GM18508 (cell line): ENCODE data around the gene CHAD.
"Not testable (repeated sequence)": the region's sequence is repeated elsewhere in the genome, so short reads cannot be mapped to it uniquely, and the experiment has no call there.

Source experiments
- ATAC-seq: cut with Tn5 transposase; IDR thresholded peaks from one replicate; pipeline ENCODE4 v1.9.1; 2021; ENCODE audit warnings: moderate number of reproducible peaks; ENCODE audit not compliant: insufficient read depth, unreplicated experiment

Gene CHAD

GRCh38 chr17:50475775-50476544 is 7.3 kb upstream of the CHAD start:
- not testable (repeated sequence) for ATAC-seq

- ATAC-seq = no peak
Measured at GRCh38 chr17:50475362-50475761, 6.7 kb upstream of the CHAD start.

- ATAC-seq = no peak
Measured at GRCh38 chr17:50474523-50474922, 5.8 kb upstream of the CHAD start.

GRCh38 chr17:50473901-50474300 is 5.2 kb upstream of the CHAD start:
- no peak for ATAC-seq

- not testable (repeated sequence) for ATAC-seq
Measured at GRCh38 chr17:50472761-50473161, 4.1 kb upstream of the CHAD start.

- no peak for ATAC-seq
Measured at GRCh38 chr17:50472286-50472685, 3.6 kb upstream of the CHAD start.

DNA sequence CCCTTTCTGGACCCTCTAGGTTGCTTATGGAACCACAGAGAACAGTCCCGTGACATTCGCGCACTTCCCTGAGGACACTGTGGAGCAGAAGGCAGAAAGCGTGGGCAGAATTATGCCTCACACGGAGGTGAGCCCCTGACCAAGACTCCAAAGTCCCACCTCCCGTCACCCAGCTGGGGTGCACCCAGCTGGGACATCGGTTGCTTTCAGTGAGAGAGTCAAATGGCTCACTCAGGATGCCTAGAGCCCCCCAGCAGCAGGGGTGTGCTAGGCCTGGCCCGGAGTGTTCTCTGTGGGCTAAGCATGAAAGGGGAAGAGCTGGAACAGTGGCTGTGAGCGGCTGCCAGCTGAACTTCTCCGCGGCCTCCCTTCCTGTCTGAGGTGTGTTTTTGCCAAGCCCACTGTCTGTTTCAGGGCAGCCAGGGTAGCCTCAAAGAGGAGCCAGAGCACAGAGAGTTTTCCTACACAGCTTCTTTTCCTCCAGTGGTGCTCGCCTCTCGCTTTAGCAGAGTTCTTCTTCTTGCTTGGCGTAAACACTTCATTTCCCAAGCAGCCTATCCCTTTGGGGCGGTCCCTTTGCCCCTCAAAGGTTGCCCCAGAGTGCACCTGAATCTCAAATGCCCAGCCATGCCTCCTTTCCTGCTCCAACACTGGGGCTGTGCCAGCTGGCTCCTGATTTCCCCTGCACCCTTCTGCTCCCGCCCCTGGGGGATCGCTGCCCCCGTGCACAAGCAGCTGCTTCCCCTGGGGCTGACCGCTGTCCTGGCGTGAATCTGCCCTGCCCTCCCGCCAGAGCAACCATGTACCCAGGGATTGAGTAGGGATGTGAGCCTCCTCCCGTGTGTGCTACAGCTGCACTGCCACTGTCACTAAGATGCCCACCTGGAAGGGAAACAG is 2.6 kb upstream of the CHAD start:
- no peak for ATAC-seq

GRCh38 chr17:50470426-50470825 is 1.7 kb upstream of the CHAD start:
- no peak for ATAC-seq

DNA sequence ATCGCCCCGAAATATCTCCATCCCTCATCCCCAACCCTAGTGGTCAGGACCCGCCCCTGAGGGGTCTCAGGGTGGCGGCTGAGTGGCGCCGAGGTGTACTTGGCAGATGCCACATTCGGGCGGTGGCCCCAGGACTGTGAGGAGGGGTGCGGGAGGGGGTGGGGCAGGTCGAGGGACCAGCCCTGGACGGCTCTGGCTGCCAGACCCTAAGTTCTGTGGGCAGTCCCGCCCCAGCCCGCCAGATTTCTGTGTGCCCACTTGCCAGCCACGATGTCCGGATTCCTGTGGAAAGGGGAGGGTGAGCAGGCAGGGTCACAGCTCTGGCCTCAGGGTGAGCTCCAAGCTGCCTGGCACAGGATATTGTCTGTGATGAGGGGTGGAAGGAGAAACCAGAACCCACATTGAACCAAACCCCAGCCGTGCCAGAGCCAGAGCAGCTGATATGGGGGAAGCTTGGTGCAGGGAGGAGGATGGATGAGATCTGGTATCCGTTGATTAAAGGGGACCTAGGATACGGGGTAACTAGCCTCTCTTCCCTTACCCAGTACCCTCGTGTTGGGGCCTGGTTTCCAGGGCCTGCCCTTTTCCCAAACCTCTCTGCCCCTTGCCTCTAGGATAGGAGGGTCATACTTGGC is 1.1 kb upstream of the CHAD start:
- no peak for ATAC-seq

GRCh38 chr17:50469208-50469605 is 527 bp upstream of the CHAD start:
- no peak for ATAC-seq

GRCh38 chr17:50467855-50468303 is 801 bp downstream of the CHAD start:
- no peak for ATAC-seq

- no peak for ATAC-seq
Measured at GRCh38 chr17:50467114-50467854, 1.4 kb downstream of the CHAD start.

DNA sequence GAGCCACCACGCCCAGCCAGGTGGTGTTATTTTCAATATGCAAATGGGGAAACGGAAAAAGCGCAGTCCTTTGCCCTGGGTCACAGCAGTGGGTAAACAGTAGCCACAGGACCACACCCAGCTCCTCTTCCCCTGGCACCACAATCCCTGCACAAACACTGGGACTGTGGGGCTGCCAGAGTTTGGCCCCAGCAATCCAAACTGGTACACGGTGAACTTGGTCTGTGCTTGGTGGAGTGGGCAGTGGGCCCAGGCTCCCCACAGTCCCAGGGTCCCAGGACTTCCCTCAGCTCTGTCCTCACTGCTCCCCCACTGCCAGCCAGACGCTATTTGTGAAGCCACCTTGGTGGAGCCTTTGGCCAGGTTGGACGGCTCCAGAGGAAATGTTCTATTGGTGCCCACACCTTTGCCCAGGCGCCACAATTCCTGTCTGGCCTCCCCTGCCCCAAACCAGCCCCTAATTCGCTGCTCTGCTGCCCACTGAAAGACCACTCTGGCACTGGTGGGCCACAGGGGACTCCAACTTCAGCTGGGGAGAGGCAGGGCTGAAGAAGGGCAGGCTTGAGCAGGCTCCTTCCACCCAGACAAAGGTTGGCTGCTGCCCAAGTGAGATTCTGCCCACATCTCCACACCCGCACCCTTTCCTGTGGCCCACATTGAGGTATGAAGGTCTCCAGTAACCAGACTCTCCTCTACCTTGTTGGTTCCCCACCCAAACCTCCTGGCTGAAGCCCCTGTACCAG is 2.1 kb downstream of the CHAD start:
- ATAC-seq = no peak

GRCh38 chr17:50465635-50466034 is 3.0 kb downstream of the CHAD start:
- ATAC-seq = no peak

DNA sequence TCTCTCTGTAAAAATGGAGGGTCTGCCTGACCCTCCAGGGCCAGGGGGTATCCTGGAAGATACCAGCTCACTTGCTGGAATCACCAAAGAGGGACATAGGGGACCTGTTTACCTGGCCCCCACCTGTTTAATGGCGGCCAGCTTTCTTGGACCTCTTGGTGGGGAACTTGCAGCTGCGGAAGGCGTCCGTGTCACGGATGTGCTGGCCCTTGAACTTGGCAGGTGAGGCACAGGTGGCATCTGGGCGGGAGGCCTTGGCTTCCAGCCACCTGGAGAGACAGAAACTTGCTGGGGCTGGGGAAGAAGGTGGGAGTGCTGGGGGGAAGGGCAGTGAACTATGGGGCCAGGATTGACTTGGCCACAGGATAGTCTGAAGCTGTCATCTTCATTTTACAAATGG is 3.5 kb downstream of the CHAD start:
- ATAC-seq = no peak

- no peak for ATAC-seq
Measured at GRCh38 chr17:50464736-50465135, 3.9 kb downstream of the CHAD start.

DNA sequence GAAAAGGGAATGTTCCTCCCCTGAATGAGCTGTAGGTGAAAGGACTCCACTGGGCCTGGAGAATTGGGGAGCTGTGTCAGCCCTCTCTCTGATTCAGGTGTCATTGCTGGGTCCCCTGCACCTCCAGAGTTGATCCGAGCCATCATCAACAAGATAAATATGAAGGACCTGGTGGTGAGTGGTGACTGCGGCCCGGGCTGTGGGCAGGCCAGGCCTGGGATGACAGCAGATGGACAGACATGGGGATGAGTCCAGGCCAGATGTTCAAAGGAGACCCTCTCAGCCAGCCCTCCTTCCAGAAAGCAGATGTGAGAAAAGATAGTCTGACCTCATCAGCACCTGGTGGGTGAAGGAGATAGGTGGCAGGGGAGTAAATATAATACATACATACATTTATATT is 4.6 kb downstream of the CHAD start:
- ATAC-seq = no peak

DNA sequence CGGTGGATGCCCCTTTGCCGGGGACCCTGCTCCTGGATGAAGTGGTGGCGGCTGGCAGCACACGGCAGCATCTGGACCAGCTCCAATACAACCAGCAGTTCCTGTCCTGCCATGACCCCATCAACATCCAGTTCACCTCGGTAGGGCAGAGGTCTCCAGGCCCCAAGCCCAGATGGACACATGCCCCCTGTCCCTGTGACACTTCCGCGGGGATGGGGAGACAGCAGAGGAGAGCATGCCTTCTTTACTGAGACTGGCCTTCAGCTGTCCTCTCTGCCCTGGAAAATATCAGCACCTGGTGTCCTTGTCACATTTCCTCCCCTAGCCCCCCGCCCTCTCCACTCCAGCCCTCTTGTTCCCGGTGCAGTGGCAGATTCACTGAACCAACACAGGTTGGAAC is 6.2 kb downstream of the CHAD start:
- no peak for ATAC-seq

DNA sequence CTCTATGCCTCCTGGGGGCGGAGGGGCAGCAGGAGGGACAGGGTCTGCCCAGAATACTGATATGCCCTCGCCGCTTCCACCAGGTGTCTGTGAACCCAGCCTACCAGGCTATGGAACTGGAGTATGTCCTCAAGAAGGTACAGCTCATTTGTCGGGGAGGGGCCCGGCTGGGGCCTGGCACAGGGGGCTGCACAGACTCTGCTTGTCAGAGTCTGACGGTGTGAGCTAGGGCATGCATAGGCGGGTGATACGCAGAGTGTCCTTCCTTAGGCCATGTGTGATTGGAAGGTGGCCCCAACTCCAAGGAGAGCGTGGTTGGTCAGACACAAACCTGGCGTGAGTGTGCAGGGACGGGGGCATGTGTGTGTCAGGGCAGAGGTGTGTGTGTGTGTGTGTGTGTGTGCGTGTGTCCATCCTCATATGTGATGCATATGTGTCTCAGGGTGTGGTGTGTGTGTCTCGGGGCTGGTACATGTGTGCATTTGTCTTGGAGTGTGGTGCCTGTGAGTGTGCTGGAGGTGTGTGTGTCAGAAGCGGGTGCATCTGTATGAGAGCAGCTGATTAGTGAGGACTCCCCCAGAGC is 7.0 kb downstream of the CHAD start:
- ATAC-seq = no peak
